ENCODE measurements around the gene NSUN3. TPM values are rescaled to one million over a fixed set of nuclear protein-coding genes. Genes with fewer than 3 reads are reported as not detected.

The NSUN3 gene
- total and polyA plus RNA-seq, 11 donors: 2.9 to 11.2 (median 7.2) TPM

DNA sequence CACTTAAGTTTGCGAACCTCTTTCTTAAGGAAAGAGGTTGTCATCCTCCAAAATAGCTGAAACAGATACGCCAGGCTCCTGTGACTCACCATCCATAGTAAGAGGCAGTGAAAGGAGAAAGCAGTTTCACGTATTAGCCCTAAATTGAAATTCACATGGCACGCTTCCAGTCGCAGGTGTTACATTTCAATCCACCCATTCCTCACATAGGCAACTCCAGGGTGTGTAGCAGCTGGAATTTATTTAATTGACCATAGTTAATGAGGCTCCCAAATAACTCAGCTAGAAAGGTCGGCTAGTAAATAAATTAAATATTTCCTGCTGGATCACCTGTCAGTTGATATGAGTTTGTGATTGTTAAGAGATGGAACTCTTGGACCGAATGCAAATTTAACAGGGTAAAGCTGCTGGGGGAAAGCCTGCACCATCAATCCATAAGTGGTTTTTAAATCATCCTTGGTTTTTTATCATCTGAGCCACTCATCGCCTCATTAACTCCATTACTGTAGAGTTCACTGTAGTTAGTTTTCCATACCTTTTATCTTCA, 19.6 kb downstream of the NSUN3 start:
- H3K36me3 ChIP-seq: peaks cover 0 to 34% (median 24%) of the 10 kb centered on the region in 9 donors
- H3K4me1 ChIP-seq: peaks cover 0 to 7% (median 0%) of the 10 kb centered on the region in 12 donors
- H3K4me3 ChIP-seq: no peak overlapping the region
- 80 to 87% (median 84%) methylated on average over 8 of the region's 8 CpGs for WGBS, 4 donors
- no peaks in the 10 kb centered on the region for H3K9me3 ChIP-seq
- no peak for DNase-seq
- TF ChIP-seq, protein P1, sequence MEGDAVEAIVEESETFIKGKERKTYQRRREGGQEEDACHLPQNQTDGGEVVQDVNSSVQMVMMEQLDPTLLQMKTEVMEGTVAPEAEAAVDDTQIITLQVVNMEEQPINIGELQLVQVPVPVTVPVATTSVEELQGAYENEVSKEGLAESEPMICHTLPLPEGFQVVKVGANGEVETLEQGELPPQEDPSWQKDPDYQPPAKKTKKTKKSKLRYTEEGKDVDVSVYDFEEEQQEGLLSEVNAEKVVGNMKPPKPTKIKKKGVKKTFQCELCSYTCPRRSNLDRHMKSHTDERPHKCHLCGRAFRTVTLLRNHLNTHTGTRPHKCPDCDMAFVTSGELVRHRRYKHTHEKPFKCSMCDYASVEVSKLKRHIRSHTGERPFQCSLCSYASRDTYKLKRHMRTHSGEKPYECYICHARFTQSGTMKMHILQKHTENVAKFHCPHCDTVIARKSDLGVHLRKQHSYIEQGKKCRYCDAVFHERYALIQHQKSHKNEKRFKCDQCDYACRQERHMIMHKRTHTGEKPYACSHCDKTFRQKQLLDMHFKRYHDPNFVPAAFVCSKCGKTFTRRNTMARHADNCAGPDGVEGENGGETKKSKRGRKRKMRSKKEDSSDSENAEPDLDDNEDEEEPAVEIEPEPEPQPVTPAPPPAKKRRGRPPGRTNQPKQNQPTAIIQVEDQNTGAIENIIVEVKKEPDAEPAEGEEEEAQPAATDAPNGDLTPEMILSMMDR (IDR thresholded peaks at IDR 0.05): no peak
- TF ChIP-seq POLR2A (IDR thresholded peaks at IDR 0.05): no peak
- intact Hi-C loops (cut with DNase I): loop anchor here in 1 of 10 donors (5.0 kb wide), 1 partner anchor 170 kb away; no protein-coding TSS in a partner anchor
- no peak overlapping the region for H3K27ac ChIP-seq
- ATAC-seq: no peak
- no peaks in the 10 kb centered on the region for H3K27me3 ChIP-seq

- H3K4me1 ChIP-seq: peaks cover 0 to 7% (median 0%) of the 10 kb centered on the region in 12 donors
- ATAC-seq (no peak), DNase-seq (no peak)
- H3K4me3 ChIP-seq: no peak overlapping the region
- WGBS, 4 donors: 91 to 95% (median 94%) methylated on average over 4 of the region's 4 CpGs
- TF ChIP-seq, protein P1 (IDR thresholded peaks at IDR 0.05): no peak
- TF ChIP-seq POLR2A (IDR thresholded peaks at IDR 0.05): no peak
- intact Hi-C loops (cut with DNase I): loop anchor here in 1 of 10 donors (5.0 kb wide), 1 partner anchor 171 kb away; no protein-coding TSS in a partner anchor
- no peaks in the 10 kb centered on the region for H3K27me3 ChIP-seq
- H3K36me3 ChIP-seq: peaks cover 0 to 34% (median 26%) of the 10 kb centered on the region in 9 donors
- no peaks in the 10 kb centered on the region for H3K9me3 ChIP-seq
- H3K27ac ChIP-seq: no peak overlapping the region
These were observed 20.4 kb downstream of the NSUN3 start for GRCh38 chr3:94083261-94083660.

DNA sequence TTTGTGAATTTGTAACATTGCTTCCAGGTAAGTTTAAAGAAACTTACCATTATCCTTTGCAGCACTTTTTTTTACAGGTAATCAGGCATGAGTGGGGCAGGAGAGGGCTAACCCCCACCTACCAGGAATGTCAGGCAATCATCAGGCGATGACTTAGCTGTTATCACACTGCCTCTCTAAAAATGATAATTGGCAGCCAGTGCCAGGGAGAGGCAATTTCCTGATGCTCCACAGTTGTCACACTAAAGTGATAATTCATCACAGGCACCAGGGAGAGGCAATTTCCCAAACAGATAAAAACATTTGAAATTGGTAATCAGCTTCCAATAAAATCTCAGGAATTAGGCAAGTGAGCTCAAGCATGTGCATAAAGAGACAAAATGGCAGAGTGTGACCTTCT, 26.3 kb downstream of the NSUN3 start:
- Histone ChIP-seq H3K36me3 (peaks cover 0 to 70% (median 31%) of the 10 kb centered on the region in 9 donors), H3K27ac (no peak overlapping the region), H3K9me3 (no peaks in the 10 kb centered on the region), H3K4me1 (peaks cover 0 to 7% (median 0%) of the 10 kb centered on the region in 12 donors), H3K27me3 (no peaks in the 10 kb centered on the region), H3K4me3 (no peak overlapping the region)
- TF ChIP-seq POLR2A (IDR thresholded peaks at IDR 0.05): no peak
- TF ChIP-seq, protein P1 (IDR thresholded peaks at IDR 0.05): no peak
- no peak for DNase-seq
- intact Hi-C loops (cut with DNase I): no loop called here
- ATAC-seq: no peak
- WGBS, 4 donors: 77 to 81% (median 81%) methylated on average over 1 of the region's 1 CpG

DNA sequence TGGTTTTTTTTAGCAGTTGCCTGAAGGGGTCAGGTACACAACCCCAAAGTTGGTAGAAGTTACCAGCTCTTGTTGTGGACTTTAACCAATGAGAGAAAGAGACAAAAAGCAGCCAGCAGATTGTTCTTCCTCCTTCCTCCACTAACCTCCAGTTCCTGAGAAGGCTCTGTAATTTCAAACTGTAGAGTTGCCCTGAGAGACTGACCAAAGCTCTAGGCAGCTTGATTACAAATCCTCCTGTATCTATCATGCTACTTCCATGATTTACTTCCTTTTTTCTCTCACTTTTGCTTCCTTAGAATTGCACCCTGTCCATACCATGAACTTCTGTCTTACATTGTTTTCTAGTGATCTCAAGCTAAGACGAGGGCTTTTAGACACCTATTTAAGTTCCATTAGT, 29.2 kb downstream of the NSUN3 start:
- DNase-seq (no peak), ATAC-seq (no peak)
- TF ChIP-seq, protein P1 (IDR thresholded peaks at IDR 0.05): no peak
- TF ChIP-seq POLR2A (IDR thresholded peaks at IDR 0.05): no peak
- H3K4me1 ChIP-seq: peaks cover 0 to 7% (median 0%) of the 10 kb centered on the region in 12 donors
- H3K27ac ChIP-seq: no peak overlapping the region
- H3K4me3 ChIP-seq: no peak overlapping the region
- H3K27me3 ChIP-seq: no peaks in the 10 kb centered on the region
- H3K36me3 ChIP-seq: peaks cover 0 to 75% (median 40%) of the 10 kb centered on the region in 9 donors
- H3K9me3 ChIP-seq: no peaks in the 10 kb centered on the region
- intact Hi-C loops (cut with DNase I): no loop called here
- WGBS, 4 donors: 96 to 98% (median 97%) methylated on average over 1 of the region's 1 CpG

Data from heart left ventricle (tissue), 16 donors.